ENCODE measurements around the gene C8G.
A peak's percentile ranks its signal among the peaks of the same experiment; 100 is the strongest.

Gene C8G

DNA sequence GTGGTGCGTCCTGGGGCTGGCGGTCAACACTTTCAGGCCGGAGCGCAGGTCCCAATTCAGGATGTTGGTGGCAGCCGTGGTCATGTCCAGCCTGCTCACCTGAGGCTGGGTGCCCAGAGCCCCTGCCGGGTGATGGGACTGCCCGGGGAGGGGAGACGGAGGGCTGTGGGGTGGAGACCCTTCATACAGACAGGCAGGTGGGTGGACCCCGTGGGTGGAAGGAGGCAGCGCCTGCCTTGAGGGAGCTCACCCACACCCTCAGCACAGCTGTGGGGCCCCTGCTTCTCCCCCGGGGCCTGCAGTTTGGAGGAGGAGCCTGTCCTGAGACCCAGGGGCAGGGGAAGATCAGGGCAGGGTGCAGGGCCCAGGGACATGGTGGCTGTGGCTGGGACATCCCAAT is 25.3 kb downstream of the C8G start:
- DNase-seq, result no peak

DNA sequence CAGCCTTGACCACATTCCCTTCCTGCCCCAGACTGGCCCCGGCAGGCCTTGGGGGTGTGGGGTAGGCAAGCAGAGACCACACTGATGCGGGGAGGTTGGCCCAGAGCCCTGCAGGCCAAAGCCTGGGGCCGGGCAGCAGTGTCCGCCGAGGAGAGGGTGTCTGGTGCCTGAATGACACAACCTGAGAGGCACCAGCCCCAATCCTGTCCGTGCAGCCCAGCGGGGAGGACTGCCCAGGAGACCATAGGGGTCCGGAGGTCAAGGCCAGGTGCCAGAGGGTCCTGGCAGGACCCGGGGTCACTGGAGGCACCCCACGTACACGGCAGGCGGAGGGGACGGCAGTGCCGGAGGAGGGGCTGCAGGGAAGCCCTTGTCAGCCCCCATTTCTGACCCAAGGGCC is 26.7 kb downstream of the C8G start:
- no peak for DNase-seq

DNA sequence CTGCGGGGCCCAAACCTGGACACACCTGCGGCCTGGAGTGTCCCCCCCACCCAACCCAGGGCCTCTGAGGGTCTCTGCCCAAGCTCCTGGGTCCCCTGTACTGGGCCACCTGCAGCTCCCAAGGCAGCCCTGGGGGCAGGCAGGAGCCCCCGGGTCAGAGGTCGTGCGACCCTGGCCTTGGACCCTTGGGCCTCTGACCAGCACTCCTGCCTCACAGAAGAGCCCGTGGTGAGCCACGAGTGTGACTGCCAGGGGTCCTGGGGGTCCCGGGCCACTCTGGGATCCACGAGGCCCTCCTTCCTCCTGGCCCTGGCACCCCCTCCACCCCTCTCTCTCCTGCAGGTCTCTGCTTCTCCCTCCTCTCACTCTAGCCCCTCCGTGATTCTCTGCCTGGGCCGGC is 27.3 kb downstream of the C8G start:
- DNase-seq, result no peak

DNA sequence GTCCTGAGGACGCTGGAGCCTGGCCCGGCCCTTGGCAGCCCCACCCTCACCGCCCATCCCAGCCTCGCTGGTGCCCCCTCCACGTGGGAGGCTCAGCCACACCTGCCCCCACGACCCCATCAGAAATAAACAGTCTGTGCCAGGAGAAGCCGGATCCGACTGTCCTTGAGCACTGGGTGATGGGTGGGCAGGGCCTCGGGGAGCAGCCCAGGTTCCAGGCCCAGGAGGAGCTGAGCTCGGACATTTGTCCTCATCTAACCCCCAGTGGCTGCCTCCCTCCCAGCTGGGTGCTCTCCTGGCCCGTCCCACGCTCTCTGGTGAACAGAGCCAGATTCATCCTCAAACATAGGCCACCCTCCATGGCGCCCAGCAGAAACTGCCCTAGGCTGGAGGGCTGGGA is 27.7 kb downstream of the C8G start:
- DNase-seq, result no peak

DNA sequence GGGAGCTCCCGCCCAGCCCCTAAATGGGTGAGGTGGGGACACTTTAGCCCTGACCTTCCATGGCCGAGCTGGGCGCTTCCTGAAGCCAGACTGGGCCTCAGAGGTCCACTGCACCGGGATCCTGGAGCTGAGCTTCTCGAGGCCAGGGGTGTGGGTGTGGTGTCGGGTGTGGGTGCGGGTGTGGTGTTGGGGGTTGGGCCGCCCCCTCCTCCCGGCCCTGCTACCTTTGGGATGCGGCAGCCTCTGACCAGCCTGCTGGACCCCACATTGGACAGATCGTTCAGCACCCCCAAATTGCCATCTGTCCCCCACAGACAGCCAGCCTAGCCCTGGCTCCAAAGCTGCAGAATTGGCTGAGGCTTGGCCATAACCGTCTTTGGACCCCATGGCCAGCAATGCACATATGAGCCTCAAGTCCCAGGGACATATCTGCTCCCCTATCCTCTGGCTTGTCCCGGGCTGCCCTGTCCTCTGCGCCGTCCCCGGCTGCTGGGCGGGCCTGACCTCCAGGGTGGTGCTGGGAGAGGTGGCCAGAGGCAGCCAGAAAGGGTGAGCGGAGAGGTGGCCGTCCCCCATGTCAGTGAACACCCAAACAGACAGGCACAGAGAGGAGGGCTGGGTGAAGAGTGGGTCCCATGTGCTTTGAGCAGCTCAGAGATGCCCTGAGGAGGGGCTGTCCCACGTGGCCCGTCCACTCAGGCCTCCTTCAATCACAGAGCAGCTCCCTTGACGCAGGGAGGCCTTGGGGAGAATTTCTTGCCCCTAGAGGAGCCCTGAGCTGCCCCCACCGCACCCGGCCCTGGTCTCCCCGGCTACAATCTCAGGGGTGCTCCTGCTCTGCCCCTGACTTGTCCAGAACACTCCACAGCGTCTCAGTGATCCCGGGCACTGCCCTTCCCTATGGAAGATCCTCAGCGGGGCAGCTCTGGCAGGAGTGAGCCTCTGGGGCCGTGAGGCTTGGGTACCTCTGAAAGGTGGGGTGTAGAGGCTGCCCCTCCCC is 28.9 kb downstream of the C8G start:
- DNase-seq, result no peak

DNA sequence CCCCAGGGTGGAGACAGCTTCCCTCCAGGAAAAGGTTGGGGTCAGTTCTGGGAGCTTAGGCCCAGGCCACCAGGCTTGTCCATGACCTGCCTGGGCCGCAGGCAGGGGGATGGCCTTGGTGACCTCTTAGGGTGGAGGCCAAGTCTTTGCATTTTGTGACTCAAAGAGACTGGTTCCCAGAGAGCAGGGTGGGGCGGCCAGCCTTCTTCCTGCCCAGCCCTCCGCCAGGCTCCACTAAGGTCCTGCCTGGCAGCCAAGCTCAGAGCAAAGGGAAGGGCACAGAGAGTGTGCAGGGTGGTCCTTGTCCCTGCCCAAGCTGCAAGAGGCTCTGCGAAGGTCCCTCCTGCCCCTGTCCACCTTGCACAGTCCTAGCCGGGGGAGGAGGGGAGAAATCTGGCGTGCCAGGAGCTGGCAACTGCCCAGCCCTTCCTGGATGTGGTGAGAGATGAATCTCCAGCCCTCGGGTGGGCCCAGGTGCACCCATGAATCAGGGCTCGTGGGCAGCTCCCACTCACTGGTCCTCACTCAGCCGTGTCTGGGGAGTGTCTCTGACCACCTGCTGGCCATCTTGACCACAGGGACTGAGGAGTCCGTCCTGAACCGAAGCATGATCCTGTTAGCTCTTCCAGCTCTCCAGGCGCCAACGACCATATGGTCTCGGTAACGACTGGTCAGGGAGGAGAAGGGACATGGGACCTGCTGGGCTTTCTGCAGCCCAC is 29.9 kb downstream of the C8G start:
- no peak for DNase-seq

DNA sequence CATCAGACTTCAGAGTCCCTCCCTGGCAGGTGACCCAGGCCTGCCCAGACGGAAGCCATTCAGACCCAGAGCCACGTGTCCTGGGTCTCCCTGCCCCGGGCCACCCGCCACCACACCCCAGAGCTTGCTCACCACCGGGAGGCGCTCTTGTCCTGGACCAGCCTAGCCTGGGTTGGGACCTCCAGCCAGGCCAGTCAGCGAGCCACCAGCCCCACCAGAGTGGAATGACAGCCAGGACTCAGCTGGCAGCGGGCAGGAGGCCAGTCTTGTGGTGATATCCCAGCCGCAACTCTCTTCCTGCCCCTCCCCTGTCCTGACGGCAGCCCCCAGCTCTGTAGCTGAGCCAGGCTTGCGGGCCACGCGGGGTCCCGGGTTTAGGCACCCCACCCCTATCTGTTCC is 30.6 kb downstream of the C8G start:
- no peak for DNase-seq

DNA sequence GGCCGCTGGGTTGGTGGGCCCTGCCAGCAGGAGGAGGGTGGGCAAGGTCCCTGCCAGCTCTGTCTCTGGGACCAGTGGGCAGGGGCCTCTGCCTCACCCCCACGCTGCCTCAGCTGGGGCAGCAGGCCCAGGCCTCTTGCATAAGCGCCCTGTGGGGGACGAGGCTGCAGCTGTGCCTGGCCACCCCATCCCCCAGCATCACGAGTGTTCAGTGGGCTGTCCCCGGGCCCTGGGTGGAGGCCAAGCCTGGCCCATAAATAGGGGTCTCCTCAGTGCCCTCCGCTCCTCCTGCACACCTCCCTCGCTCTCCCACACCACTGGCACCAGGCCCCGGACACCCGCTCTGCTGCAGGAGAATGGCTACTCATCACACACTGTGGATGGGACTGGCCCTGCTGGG is 32.2 kb downstream of the C8G start, which contains the start of gene PTGDS:
PTGDS (plus strand) TSS at position 282 of the 400 bp plus-strand sequence; CDS start at position 357, 75 bp downstream.
- DNase-seq, result no peak

DNA sequence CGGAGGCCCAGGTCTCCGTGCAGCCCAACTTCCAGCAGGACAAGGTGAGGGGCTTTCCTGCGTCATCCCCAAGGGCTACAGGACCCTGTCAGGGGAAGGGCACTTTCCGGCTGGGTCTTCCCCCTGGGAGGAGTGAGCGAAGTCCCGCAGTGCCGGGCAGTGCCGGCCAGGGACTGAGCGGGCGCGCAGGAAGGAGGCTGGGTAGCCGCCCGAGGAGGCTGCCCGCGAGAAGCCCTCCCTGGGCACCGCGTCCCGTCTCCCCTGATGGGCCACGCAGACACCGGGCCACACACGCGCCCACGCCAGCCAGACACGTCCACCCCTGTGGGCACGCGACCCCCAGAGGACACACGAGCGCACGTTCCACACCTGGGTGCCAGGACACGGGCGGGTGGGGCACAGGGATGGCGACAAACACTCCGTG is 32.6 kb downstream of the C8G start:
- DNase-seq, result no peak

DNA sequence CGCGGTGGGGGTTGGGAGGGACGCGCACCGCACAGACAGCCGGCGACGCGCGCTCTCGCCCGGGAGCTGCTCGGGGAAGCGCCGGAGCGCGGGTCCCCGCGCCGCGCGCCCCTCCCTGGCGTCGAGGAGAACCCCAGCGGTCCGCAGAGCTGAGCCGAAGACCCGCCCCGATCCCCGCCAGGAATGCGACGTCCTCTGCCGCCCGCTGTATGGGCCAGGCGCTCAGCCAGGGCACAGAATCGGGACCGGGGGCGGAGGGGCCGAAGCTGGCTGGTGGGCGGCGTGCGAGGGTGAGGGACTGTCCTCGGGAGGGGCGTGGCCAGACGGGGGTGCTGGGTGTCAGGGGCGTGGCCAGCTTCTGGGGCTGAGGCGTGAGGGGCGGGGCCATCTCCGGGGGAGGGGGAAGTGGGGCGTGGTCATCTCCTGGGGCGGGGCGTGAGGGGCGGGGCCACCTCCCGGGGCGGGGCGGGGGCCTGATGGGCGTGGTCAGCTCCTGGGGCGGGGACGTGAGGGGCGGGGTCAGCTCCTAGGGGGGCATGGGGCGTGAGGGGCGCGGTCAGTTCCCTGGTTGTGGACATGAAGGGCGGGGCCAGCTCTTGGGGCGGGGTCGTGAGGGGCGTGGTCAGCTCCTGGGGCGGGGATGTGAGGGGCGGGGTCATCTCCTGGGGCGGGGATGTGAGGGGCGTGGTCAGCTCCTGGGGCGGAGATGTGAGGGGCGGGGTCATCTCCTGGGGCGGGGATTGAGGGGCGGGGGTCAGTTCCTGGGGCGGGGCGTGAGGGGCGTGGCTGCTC is 33.2 kb downstream of the C8G start:
- DNase-seq, result peak; percentile 80

DNA sequence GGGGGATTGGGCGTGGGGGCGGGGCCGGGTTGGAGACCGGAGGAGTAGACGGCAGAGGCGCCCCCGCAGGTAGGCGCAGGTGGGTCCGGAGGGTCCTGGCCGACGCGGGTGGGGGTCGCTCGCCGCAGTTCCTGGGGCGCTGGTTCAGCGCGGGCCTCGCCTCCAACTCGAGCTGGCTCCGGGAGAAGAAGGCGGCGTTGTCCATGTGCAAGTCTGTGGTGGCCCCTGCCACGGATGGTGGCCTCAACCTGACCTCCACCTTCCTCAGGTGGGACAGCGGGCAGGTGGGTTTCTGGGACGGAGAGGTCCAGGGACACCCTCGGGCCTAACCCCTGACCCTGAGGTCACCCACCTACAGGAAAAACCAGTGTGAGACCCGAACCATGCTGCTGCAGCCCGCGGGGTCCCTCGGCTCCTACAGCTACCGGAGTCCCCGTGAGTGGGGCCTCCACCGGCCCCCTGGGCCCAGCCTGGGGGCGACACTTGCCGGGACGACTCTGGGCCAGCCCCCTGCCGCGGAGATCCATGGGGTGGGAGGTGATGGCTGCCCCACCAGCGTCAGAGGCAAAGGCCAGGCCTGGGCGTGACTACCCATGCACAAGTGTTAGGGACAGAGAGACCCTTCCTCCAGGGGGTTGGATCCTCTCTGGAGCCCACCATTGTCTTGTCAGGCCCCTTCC is 34.0 kb downstream of the C8G start:
- DNase-seq, result no peak

DNA sequence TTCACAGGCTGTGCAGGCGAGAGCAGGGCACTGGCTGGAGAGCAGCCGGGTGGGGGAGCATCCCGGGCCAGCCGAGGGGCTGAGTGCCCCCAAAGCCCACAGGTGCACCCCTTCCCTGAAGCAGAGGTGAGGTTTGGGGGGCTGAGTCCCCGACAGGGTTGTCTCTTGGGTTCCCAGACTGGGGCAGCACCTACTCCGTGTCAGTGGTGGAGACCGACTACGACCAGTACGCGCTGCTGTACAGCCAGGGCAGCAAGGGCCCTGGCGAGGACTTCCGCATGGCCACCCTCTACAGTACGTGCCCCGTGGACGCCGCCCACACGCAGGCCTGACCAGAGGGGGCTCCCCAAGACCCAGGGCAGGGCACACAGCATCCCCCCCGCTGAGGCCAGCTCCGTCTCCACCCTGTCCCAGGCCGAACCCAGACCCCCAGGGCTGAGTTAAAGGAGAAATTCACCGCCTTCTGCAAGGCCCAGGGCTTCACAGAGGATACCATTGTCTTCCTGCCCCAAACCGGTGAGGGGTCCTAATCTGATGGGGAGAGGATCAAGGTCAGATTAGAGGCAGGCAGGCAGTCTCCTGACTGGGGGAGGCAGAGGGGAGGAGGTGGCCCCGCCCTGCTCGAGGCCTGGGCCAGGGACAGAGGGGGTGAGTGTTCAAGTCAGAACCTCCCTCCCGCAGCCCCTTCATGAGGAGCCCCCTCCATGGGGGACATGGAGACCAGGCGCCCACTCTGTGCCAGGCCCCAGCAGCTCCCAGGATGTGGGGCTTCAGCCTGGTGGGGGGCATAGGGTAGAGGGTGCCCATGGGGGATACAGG is 34.9 kb downstream of the C8G start:
- no peak for DNase-seq

DNA sequence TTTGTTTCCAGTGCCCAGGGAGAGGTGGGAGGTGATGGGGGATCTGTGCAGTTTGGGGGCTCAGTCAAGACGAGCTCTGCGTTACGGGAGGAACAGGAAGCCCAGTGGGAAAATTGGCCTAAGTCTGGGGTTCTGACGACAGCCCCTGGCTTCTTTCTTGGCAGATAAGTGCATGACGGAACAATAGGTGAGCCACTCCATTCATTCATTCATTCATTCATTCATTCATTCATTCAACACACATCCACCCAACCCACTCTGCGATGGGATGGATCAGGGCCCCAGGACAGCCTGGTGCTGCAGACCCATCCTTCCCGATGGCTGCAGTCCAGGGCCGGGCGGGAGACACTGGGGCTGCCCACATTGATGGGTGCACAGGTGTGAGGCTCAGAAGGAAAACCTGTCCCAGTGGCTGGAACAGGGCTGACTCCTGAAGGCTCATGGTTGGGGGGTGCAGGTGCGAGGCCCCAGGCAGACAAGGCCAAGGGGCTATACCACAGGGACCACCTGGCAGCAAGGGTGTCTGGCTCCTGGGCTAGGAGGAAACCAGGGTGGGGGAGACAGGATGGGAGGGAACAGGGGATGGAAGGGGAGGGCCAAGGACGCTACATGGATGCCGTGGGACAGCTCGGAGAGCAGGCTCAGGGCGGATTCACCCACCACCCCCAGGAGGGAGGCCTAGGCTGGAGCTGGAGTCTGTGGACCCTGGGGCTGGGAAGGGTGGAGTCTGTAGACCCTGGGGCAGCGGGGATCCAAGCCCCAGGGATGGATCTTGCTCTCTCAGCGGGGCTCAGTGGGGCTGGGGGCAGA is 35.8 kb downstream of the C8G start:
- DNase-seq, result no peak

DNA sequence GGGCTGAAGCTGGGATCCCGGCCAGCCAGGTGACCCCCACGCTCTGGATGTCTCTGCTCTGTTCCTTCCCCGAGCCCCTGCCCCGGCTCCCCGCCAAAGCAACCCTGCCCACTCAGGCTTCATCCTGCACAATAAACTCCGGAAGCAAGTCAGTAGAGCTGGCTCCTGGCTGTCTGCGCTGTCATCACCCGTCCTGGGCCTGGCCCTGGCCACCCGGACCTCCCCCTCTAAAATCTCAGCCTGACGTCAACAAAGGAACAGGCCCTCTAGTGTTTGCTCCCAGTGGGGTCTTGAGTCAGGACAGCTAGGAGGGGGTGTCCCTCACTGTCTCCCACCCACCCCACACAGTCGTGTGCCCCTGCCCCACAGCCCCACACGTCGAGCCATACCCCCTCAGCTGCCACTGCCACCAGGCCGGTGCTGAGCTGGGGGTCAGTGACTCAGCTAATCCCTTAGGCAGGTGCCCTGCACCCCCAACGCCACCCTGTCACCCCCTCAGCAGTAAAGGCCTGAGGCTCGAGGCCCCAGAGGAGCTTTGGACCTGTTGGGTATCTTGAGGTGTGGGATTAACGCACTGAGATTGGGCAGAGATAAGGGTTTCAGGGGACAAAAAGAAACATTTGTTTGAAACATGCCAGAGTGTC is 36.7 kb downstream of the C8G start:
- DNase-seq, result no peak

DNA sequence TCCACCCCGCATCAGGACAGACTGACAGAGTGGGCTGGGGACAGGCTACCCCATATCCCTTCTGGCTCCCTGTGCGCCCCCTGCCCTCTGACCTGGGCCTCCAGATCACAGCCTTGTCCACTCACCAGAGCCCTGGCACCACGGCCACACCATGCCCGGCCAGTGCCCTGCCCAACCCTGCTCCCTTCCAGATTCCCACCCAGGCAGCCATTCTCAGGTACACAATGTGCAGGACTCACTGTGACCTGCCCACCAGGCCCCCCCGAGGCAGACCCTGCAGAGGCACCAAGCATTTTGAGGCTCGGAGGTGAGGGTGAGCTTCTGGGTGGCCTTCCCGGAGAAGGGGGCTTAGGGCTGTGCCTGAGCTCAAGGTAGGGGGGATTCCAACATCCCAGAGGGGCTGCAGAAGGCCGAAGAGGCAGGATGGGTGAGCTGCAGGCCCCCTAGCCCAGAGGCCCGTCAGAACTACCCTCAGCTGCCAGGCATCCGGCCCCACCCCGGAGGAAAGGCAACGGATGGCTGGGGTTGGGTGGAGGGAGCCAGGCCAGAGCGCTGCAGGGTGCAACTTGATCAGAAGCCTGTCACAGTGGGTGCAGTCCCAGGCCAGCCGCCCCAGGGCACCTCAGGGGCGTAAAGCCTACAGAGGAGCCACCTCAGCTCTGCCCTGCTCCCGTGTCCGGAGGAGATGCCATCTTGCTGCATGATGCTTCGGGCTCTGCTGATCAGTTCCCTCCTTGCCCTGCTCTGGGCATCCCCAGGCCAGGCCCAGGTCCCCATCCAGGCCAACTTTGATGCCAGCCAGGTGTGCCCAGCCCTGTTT is 37.4 kb downstream of the C8G start, which contains the start of gene LCNL1:
LCNL1 (plus strand) TSS at position 762 of the 820 bp plus-strand sequence. CDS start 594 bp downstream, outside the sequence.
- DNase-seq, result no peak

DNA sequence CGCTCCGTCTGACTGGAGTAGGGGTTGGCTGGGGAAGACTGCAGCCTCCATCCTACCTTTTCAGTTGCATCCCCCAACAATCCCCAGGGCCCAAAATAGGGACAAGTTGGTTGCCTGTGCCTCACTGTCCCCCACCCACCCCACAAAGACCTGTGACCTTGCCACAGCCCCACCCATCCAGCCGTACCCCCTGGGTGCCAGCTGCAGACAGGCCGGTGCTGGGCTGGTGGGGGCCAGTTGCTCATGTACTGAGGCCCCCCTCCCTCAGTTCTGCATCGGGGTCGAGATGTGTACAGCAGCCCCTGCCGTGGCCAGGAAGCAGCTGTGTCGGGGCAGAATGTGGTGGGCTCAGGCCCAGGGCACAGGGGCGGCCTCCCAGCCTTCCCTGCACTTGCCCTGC is 38.1 kb downstream of the C8G start:
- DNase-seq, result no peak

DNA sequence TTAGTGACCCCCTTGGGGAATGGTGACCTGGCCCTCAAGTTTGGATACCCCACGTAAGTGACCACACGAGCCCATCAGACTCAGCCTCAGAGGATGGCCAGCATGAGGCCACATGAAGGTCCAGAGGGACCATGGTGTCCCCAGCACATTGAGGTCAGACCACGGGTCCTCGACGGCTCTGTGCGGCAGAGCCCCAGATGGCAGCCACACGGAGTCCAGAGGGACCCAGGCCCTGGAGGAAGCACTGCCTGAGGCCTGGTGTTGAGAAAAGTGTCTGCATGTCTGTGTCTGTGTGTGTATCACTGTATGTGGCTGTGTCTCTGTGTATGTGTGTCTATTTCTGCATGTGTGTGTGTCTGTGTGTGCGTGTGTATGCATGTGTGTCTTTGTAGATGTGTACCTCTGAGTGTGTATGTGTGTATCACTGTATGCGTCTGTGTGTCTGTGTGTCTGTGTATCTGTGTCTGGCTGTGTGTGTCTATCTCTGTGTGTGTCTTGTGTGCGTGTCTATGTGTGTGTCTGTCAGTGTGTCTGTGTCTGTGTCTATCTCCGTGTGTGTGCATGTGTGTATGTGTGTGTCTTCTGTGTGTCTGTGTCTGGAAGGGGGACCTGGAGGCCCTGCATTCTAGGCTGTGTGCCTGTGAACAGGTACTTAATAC is 38.7 kb downstream of the C8G start:
- no peak for DNase-seq

DNA sequence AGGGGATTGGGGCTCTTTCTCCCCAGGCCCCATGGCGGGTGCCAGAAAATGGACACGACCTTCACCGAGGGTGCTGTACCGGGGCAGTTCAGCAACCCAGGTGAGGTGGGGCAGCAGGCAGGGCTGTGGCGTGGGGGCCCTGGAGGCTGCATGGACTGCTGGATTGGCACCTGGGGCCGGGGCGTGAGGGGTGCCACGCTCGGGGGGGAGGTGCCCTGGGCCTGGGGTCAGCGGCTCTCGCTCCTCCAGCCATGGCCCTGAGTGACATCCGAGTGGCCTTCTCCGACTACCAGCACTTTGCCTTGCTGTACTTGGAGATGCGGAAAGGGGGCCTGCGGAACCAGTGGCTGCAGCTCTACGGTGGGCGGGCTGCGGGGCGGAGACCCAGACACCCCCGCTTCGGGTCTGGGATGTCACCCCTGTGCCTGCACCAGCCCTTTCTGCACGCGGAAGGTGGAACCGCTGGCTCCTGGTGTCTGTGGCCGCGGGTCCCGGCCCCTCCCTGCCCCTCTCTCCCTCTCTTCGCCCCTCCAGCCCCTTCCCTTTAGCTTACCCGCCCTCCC is 39.5 kb downstream of the C8G start:
- no peak for DNase-seq

Data from NCI-H1048 (cell line).